ENCODE measurements around the gene ARMH1.

Gene ARMH1

DNA sequence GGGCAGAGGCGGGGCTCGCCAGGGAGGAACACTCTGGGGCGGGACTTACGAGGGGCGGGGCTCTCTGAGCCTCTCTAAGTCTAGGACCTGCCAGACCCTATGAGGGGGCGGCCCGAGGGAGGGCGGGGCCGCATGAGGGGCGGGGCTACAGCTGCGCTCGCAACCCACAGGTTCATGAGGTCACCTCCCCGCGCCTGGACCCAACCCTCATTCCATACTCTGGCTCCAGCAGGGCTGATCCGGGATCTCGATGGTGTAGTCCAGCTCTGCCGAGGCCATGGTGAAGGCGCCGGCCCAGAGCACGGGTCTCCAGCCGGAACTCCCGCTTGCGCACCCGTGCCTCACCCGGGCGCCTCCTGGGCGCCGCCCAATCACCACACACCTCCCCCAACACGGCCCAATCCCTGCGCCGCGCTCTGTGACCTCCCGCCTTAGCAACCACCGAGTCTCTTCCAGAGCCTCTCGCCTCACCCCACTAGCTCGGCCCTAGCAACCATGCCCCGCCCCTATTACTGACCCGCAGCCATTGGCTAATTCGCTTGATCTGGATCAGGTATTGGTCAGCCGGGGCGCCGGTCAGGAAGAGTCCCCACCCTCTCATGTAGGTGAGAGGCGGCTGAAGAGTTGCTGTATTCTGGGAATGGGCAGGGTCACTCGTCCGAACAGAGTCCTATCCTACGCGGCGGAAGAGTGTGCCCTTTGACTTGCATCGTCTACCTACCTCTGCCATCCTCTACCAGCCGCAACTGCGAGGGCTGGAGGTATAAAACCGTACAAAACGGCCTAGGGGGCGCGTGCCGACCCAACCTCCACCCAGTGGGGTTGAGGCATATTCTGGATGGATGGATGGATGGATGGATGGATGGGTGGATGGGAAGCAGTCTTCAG lies at the start of gene ARMH1, which contains the start of gene TMEM53:
Gene ARMH1 (plus strand): TSS at position 602 of the 888 bp plus-strand sequence. CDS start 14,984 bp downstream, outside the sequence.
Gene TMEM53 (minus strand): TSS at position 369 of the 888 bp plus-strand sequence. CDS start 90 bp downstream, at position 279.
- peak; percentile 98 for DNase-seq

DNA sequence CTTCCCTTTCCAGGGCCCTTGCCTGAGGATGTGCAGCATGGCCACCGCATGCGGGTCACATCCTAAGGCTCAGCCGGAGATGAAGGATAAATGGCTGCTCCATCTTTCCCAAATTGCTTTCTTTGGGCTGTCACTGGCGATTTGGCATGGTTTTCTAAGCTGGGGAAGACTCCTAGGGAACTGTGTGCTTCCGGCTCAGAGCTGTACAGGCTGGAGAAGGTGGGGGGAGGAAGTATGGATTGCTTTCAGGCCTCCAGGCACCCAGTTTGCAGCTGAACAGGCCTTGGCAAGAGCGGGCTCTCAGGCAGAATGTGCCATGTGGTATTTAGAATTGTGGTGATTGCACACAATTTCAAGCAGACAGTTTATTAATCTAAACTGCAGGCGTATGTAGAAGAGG lies 49.2 kb upstream of the ARMH1 start:
- DNase-seq = no peak

DNA sequence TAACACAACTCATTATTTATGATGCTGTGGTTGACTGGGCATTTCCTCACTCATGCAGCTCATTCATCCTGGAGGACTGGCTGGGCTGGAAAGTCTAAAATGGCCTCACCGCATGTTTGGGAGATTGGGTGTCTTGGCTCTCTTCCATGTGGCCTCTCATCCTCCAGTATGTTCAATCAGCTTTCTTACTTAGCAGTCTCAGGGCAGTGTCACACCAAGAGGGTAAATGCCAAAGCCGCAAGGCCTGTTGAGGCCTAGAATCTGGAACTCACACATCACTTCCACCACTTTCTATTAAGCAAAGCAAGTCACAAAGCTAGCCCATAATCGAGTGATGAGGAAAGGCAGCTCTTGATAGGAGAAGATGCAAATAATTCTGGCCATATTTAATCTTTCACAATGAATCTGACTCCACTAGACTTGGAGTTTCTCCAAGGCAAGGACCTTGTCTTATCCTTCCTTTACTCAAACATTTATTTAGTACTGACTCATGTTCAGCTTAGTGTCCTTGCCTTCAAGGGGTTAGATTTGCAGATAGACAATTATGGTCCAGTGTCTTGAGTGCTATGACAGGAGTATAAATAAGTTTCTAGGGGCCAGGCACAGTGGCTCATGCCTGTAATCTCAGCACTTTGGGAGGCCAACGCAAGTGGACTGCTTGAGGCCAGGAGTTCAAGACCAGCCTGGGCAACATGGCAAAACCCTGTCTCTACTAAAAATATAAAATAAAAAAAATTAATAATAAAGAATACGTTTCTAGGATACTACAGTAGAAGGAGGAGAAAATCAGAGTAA lies 45.4 kb upstream of the ARMH1 start:
- DNase-seq = no peak

DNA sequence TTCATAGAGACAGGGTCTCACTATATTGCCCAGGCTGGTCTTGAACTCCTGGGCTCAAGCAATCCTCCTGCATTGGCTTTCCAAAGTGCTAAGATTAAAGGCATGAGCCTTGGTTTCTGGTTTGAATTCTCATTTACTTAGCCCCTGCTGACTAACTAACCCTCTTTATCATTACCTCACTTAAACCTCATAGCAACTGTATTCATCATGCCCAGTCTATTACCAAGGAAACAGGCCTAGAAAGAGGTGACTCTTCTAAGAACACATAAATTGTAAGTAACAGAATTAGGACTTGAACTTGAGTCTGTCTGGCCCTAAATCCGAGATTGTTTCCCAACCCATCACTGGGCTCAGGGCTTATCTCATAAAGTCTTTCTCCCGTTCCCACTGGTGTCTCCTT lies 44.4 kb upstream of the ARMH1 start:
- no peak for DNase-seq

DNA sequence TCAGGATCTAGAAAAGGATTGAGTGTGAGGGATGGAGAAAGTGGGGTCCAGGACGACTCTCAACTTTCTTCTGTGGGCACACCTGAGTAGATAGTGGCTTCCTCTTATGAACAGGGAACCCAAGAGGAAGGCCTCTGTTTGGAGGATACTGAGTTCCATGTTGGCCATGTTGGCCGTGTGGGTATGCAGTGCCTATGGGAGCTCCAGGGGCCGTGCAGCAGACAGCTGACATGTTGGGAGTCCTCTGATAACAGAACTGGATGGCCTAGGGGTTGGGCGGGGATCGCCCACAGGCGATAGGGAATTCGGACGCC lies 43.2 kb upstream of the ARMH1 start:
- no peak for DNase-seq

DNA sequence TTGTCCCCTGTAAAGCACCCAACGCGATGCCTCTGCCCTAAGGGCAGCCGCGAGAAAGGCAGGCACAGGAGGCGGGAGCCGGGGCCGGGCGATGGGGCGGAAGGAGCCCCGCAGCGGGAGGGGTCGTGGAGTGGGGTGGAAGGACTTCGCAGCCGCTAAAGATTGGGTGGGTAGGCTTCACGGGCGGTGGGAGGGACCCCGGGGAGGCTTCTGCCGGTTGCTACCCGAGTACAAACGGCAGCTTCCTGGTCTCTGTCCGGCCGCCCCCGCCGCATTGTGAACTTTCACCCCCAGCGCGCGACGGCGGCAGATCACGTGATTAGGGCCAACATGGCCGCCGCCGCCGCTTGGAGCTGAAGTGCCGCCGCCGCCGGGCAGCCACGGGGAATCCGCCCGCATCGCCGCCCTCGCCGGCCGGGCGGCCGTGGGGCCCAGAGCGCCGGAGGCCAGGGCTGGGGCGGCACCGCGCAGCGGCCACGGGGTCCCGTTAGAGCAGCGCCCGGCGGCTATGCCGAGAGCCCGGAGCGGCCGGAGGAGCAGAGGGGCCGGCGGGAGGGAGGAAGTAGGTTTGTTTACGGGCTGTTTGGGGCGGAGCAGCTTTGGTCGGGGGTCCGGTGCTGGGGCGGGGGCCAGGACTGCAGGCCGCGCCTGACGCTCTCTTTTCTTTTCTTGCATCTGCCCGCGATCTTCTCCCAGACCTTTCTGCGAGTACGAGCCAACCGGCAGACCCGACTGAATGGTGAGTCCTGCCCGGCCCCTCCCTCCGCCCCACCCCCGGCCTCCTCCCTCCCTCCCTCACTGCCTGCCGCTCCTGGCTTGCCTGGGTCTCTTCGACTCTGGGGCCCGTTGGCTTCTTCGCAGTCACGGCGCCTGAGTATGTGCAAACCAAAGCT lies 42.6 kb upstream of the ARMH1 start:
- peak; percentile 65 for DNase-seq

DNA sequence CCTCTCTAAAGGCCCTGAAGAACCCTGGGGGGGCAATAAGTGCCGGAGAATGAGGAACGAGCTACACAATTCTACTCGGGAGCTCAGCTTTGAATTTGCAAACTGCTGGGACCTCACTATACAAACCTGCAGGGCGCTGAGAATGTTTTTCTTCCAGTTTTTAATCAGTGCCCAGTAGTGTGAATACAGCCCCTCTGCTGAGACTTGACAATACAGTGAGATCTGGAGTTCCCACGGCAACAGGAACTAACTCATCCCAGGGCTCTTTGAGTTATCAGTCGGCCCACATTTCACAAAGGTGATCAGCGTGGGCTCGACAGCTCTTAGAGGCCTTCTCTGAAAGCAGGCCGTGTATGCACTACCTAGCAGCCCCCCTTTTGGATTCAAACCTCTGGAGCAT lies 41.9 kb upstream of the ARMH1 start:
- DNase-seq = no peak

DNA sequence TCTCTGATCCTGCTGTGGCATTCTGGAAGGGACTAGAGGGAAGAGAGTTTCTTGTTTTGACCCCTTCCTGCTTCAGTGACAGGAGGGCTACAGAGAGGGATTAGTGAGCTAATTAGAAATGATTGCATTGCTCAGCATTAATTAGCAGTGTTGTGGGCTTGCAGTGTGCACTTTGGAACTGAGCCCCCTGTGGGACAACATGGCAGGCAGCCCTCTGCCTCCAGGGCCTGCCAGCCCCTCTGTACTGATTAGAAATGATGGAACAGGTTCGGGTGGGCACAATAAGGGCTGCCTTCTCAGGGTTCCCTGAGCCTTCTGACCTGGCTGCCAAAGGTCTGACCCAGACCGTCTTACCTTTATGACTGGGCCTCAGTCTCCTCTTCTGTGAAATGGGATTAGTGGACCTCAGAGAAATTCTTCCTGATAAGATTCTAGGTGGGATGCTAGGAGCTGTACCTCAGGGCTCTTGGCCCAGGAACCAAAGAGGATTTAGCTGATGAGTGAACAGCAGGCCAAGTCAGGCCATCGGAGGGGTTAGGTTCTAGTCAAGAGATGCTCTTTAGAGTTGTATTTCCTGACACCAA lies 39.8 kb upstream of the ARMH1 start:
- DNase-seq = no peak

DNA sequence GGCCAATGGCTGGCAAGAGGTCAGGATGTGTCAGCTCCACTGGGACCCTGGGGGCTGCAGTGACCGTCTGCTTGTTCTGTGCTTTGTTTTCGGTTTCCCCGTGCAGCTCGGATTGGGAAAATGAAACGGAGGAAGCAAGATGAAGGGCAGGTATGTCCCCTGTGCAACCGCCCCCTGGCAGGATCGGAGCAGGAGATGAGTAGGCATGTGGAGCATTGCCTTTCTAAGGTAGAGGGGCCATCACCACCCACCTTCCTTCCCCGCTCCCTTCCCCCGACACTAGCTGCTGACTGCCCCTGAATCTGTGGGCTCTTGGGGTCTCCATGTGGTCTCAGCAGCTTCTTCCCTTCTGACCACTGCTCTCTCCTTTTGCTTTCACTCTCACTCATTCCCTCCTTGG lies 39.1 kb upstream of the ARMH1 start:
- no peak for DNase-seq

DNA sequence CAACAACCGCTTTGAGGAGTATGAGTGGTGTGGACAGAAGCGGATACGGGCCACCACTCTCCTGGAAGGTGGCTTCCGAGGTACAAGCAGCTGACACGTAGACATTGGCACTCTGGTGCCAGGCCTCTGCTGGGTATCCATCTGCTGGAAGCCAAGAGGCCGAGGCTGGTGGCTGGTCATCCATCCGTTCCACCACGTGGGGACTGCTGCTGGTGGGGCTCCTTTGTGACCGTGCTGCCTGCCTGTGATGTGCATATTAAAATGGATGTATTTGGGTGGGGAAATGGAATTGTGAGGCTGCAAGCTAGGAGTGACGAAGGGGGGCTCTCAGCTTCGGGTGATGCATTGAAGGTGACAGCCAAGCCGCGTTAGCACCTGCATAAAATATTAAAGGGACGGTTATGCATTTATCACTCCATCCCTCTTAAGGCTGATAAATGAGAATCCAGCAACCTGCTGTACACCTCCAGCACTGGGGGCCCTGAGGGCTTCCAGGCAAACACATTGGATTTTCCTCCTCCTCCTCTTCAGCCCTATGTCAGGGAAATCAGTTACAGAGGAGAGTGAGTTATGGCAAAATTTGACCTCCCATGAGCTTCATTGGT lies 38.3 kb upstream of the ARMH1 start:
- no peak for DNase-seq

DNA sequence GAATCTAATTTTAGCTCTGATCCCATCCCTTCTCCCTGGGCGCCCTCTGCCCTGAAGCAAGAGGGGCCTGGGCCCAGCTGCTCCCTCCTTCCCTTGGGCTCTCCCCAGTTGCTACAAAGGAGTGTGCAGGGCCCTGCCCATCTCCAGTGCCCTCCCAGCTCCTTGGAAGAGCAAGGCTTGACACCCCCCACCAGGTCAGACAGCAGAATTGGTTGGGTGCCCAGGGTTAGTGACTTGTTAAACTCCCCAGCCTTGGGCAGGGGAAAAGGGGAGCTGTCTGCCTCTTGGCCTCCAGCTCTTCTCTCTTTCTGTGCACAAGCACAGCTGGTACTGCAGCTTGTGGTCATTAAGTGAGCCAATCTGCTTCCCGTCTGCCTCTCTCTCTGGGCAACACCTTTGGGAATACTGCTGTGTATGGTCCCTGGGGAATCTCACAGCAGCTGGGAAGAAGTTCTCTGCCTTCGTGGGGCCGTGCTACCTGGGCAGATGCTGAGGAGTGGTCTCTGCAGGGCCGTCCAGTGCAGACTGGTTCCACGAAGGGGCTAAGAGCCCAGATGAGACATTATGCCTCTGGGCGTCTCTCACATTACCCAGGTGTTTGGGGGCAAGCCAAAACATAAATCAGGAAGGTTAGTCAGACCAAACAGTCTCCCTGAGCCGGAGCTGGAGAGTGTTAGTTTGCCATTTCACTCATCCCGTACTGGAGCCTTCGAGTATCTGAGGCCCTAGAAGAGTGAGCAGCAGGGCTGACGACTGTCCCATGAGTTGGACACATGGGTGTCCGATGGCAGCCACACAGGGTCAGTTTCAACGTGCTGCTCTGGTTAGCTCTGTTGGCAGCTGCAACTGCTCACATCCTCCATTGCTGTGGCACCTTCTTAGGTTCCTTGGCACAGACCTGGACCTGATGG lies 37.6 kb upstream of the ARMH1 start:
- DNase-seq = no peak

DNA sequence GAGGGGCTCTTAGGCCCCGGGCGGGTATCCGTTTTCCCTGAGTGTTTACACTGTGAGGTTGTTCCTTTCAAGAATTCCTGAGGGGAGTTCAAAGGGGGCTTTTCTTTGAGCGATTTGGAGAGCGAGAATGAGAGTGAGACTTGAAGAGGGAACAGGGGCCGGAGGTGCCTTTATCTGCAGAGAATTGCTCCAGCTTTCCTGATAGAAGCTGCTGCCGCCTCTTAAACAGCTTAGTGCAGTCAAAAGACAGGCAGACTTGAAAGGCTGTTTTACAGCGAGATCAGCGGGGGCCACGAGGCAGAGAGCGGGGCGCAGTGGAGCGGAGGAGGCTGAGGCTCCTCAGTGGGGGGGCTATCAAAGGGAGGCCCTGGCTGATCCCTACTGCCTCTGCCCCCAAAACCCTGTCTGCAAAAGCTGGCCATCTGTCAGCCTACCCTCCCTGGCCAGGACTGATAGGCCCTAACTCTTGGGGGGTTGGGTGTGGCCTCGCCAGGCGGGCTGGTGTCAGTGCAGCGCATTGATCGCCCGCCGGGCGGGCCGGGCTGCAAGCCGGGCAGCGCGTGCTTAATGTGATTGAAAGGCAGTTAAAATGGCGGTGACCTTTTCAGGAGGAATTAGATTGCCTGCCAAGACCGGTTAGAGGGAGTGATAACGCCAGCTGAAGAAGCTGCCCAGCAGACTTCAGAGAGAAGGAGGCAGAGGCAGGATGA lies 36.7 kb upstream of the ARMH1 start:
- no peak for DNase-seq

DNA sequence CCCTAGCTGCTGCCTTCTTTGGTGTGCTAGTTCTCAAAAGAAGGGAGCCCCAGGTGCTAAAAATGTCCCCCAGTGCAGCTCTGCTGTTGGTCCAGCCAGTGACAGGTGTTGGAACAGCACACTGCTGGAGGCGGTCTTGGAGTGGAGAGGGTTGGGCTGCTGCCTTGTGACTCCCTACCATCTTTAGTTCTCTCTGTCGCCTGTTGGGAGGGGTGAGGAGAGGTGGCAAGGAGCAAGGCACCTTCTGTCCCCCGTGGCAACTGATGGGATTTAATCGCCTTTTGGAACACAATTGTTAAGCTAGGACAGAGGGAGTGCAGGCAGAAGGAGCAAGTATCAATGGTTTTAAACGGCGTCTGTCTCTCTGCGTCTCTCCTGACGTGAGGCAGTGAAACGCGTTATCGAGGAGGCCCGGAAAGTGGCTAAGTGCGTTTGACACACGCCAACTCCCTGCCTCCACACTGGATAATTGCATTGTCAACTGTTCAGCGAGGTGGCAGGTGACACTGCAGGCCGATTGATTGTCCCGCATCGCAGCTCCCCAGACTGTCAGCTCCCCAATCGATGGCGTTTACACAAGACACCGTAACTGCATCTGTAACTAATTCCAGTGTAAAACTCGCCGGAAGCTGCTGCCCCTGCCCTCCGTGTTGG lies 34.2 kb upstream of the ARMH1 start:
- DNase-seq = no peak

DNA sequence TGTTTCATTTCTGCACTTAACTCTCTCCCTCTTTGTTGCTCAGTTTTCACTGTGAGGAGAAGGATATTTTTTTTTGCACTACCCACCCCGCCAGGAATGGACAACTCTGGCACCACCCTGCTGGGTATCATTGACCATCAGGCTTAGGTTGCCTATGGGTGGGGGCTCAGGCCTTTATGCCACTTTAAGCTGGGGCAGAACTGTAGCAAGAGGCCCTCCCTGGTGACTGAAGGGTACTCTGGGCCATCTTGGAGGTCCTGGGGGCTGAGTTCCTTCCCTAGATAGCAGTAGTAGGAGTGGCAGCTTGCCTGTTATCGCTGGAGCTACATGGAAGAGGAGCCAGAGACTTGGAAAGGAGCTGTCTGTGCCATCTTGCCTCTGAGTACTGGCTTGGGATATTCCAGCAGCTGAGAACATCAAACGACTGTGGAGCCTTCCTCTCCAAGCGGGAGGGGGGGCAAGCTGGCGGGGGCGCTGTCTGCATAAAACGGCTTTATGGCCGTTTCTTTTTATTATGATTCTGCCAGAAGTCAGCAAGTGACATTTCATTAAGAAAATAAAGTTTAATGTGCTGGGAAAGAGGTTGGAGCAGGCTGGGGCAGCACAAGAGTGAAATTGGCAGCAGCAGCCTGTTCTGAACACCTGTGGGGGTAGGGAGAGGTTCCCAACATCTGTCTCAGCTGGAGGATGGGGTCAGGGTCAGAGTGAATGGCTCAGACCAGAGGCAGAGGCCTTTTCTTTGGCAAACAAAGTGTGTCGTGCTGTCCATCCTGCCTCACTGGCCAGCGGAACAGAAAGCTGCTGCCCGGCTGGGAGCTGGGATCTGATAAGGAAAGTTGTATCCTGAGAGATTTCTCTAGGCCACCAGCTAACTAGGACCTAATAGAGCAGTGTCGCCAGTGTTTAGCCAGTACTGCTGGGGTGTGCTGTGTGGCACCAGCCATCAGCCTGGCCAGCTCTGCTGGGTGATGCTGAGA lies 33.1 kb upstream of the ARMH1 start:
- DNase-seq = no peak

DNA sequence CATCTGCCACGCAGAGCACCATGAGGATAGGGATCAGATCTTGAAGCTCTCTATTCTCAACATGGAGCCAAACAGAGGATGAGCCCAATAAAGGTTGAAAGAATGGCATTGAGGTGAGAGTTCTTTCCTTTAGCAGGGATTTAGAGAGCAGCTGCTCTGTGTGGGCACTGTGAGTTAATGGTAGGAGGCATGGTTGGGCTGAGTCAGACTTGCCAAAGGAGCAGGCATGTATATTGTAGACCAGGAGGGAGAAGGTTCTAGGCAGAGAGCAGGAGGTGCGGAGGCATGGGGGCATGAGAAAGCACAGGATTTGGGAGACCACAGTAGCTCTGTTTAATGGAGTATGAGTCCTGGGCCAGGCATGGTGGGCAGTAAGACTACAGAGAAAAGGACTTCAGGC lies 32.3 kb upstream of the ARMH1 start:
- no peak for DNase-seq

DNA sequence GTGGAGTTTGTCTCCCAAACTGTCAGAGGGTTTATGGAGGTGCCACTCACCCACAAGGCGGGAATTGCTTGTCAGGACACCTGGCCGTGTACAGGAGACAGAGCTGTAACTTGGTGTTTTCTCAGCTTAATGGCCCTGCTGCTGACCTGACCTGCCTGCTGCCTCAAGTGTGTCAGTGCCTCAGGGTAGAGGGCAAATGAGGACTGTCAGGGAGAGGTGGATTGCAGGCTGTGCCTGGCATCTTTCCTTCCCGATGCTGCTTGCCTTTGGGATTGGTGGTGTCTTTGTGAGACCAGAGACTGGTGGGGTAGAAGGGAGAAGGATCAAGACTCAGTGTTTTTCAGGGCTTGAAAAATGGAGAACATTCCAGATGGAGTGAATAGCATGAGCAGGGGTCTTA lies 31.6 kb upstream of the ARMH1 start:
- no peak for DNase-seq

DNA sequence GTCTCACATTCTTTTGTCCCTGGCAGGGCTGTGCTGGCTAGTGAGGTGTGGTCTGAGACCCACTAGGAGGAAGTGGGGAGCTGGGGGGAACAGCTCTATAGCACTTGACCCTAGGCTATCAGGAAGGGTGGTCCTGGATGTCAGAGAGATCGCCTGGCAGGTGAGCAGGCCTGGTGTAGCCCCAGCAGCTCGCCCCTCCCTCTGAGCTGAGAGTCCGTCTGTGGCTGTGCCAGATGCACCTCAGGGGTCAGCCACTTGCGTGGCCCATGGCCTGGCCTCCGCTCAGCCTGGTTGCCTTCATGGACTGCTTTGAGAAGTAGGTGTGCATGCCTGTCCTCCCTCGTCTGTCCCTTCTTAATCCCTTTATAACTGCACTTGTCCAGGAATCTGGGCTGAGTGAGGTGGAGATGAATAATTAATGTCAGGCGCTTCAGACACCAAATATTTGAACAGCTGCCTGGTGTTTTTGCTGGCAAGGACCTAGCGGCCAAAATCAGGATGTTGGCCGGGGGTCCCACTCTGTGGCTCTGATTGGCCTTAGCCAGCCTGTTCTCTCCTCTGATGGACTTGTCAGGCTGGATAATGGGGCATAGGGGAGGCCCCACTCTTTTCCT lies 30.7 kb upstream of the ARMH1 start:
- DNase-seq = no peak

DNA sequence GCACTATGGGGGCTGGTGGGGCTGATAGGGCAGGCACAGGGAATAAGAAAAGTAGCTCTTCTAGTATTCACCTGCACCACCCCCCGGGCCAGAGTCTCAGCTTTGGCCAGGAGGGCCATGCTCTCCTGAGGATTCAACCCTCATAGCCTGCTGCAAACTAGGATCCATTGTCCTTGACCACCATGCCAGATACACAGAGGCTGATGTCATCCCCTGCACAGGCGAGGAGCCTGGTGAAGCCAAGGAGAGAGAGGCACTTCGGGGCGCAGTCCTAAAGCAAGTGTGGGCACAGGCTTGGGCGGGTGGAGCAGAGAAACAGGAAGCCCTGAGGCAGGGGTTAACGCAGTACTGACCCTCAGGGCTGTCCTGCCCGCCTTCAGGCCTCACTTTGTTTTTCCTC lies 29.7 kb upstream of the ARMH1 start:
- no peak for DNase-seq

All from NCI-H1048 (cell line).